Skeletal muscle satellite cell (primary cell): Measurements from ENCODE around the gene DTX3.

Experiments used
- H3K27me3 ChIP-seq: 2 replicates; pipeline ENCODE4 v1.7.0; 2013; ENCODE audit warnings: low read length; ENCODE audit not compliant: control insufficient read depth, insufficient read depth
- H3K36me3 ChIP-seq: 2 replicates; pipeline ENCODE4 v1.7.0; 2013; ENCODE audit warnings: mild to moderate bottlenecking, control low read depth, low read length; ENCODE audit not compliant: insufficient read depth
- H3K4me1 ChIP-seq: 2 replicates; pipeline ENCODE4 v1.7.0; 2013; ENCODE audit warnings: low read length; ENCODE audit not compliant: control insufficient read depth, insufficient read depth
- H3K4me2 ChIP-seq: 2 replicates; pipeline ENCODE4 v1.7.0; 2013; ENCODE audit warnings: mild to moderate bottlenecking, low read length
- H3K4me3 ChIP-seq: 2 replicates; pipeline ENCODE4 v1.7.0; 2013; ENCODE audit warnings: low read length
- H3K9ac ChIP-seq: 2 replicates; pipeline ENCODE4 v1.7.0; 2013; ENCODE audit warnings: mild to moderate bottlenecking, low read depth, low read length, moderate library complexity
- H3K9me3 ChIP-seq: replicated peaks from 2 replicates; pipeline ENCODE4 v1.7.0; 2013; ENCODE audit warnings: mild to moderate bottlenecking, control low read depth, low read length

Gene DTX3

DNA sequence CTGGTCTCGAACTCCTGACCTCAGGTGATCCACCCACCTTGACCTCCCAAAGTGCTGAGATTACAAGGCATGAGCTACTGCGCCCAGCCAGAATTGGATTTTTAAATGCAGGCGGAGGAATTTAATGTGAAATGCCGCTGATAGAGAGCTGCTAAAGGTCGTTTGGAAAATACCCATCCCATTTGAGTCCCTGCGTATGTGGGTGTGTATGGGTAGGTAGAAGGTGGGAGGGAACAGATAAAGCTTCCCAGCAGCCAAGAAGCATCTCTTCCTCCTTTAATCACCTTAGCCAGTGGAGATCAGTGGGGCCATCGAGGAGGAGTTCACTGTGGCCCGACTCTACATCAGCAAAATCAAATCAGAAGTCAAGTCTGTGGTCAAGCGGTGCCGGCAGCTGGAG, 29.8 kb upstream of the DTX3 start:
- Histone ChIP-seq H3K4me2 (no peak overlapping the region), H3K4me3 (no peak overlapping the region), H3K9ac (no peak overlapping the region), H3K9me3 (no peaks in the 10 kb centered on the region), H3K4me1 (no peaks in the 10 kb centered on the region), H3K36me3 (no peaks in the 10 kb centered on the region), H3K27me3 (peaks cover 46% of the 10 kb centered on the region)

DNA sequence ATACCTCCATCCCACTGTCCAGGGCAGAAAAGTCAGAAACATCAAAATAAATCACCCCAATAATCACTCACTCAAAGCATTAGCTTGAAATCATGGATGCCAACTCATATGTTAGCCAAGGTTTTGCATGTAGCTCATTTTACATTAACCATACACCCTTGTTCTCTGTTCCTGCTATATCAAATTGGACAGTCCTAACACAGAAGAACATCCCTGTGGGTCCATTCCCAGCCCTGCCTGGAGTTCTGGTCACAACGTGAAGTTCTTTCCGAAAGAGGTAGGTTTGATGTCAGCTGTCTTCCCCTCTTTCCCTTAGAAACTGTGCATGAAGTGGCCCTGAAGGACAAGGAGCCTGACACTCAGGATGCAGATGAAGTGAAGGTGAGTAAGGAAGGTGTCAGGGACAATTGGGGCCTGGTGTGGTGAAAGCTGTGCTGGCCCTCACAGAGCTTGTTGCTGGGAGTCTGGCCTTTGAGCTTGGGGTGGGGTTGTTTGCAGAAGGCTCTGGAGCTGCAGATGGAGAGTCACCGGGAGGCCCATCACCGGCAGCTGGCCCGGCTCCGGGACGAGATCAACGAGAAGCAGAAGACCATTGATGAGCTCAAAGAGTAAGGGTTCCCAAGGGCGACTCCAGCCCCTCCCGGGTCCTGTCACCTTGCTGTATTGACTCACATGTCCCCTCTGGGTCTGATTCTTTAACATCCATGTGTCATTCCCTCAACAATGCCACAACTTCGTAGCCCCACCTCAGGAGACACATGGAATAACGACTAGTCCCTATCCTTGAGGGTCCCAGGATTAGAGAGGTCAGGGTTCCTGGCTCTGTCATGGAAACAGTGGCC, 28.6 kb upstream of the DTX3 start:
- peaks cover 47% of the 10 kb centered on the region for H3K27me3 ChIP-seq

DNA sequence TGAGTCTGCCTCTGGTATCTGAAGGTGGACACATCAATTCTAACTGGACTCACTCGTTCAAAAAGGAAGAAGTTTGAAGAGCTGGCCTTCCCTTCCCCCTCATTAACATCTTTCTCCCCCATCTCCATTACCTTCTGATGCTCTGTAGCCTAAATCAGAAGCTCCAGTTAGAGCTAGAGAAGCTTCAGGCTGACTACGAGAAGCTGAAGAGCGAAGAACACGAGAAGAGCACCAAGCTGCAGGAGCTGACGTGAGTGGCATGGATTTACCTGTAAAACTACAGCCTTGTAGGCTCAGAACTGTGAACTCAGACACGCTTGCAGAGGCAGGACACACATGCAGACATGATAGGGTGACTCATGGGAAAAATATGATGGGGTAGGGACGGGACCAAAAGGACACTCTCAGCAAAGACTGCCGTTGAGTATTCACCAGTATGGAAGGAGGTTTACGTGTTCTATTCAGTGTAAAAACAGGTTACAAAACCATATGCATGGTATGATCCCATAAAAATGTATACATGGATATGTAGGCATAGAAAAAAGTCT, 27.9 kb upstream of the DTX3 start:
- H3K4me3 ChIP-seq: no peak overlapping the region
- no peaks in the 10 kb centered on the region for H3K9me3 ChIP-seq
- H3K27me3 ChIP-seq: peaks cover 47% of the 10 kb centered on the region
- no peak overlapping the region for H3K4me2 ChIP-seq
- no peaks in the 10 kb centered on the region for H3K36me3 ChIP-seq
- no peaks in the 10 kb centered on the region for H3K4me1 ChIP-seq
- H3K9ac ChIP-seq: no peak overlapping the region

More for the DNA sequence above, 28.6 kb upstream of the DTX3 start:
- no peaks in the 10 kb centered on the region for H3K4me1 ChIP-seq
- no peak overlapping the region for H3K4me3 ChIP-seq
- no peak overlapping the region for H3K9ac ChIP-seq
- H3K9me3 ChIP-seq: no peaks in the 10 kb centered on the region
- no peaks in the 10 kb centered on the region for H3K36me3 ChIP-seq
- H3K4me2 ChIP-seq: no peak overlapping the region

DNA sequence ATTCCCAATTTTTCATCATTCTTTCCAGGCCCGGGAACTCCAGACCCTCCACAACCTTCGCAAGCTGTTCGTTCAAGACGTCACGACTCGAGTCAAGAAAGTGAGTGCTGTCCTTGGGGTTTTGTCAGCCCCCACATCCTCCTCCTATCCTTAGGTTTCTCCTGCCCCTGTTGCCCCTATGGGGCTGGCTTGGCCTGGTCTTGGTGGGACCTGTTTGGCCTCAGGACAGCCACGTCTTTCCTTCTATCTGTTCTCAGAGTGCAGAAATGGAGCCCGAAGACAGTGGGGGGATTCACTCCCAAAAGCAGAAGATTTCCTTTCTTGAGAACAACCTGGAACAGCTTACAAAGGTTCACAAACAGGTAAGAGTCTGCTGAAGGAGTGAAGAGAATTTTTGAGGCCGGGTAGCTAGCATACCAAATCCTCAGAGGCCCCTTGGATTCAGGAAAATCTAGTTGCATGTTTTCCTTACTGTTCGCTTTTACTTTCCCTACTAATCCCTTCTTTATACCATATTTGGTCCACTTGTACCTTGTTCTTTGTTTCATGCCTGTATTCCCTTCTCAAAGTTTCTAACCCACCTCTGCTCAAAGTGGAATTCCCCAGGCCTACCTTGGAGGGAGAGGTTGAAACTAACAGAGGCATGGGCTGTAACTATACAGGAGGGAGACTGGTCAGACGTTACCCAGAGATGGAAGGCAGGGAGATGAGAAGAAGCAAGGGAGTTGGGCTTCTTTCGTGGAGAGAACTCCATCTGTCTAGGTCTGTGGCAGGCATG, 26.5 kb upstream of the DTX3 start:
- Histone ChIP-seq H3K4me2 (no peak overlapping the region), H3K27me3 (peaks cover 44% of the 10 kb centered on the region), H3K9me3 (no peaks in the 10 kb centered on the region), H3K36me3 (no peaks in the 10 kb centered on the region), H3K4me3 (no peak overlapping the region), H3K4me1 (no peaks in the 10 kb centered on the region), H3K9ac (no peak overlapping the region)

DNA sequence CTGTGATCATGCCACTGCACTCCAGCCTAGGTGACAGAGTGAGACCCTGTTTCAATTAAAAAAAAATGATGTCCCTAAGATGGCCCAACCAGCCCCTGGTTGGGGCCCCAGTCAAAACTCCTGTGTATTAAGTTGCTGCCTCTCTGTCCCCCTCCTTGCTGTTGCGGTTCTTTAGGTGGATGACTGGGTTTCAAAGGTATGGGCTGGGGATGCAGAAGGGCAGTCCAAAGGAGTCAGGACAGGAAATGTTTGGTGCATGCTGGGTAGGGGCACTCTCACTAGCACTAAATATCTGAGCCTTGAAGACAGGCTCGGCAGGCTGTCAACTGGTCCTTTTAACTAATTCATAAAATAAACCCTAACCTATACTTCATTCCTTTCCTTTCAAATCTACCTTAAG, 25.6 kb upstream of the DTX3 start:
- Histone ChIP-seq H3K4me2 (no peak overlapping the region), H3K4me1 (no peaks in the 10 kb centered on the region), H3K9ac (no peak overlapping the region), H3K9me3 (no peaks in the 10 kb centered on the region), H3K4me3 (no peak overlapping the region), H3K27me3 (peaks cover 48% of the 10 kb centered on the region), H3K36me3 (no peaks in the 10 kb centered on the region)

DNA sequence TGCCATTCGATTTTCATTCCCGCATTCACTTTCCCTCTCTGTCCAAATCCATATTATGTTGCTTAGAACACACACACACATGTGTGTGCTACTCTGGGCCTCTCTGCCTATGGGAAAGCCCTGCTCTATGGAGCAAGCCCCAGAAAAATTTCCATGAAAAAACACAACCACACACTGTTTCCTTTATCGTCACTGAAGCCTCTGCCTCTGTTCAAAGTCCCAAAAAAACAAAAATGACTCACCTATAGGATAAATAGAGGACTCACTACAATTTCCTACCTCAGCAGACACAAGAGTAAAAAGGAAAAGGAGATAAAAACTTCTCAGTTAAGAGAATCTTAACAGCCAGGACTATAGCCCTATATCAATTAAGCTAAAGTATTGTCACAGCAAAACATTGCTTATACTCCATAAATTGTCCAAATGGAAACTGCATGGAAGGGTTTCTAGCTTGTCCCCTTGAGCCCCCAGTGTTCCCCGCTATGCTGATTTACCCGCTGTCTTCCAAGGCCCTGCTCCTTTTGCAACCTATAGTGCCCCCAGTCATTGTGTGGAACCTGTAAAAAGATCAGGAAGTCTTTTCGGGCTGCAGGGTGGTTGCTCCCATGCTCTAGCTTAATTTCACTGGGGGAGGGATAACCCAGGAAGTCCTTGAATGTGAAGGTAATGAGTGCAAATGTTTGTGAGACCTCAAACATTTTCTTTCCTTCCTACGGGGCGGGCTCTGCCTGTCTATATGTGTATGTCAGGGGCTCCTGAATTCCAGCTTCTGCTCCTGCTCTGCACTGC, 24.8 kb upstream of the DTX3 start:
- no peak overlapping the region for H3K4me3 ChIP-seq
- H3K4me2 ChIP-seq: no peak overlapping the region
- H3K9me3 ChIP-seq: no peaks in the 10 kb centered on the region
- no peak overlapping the region for H3K9ac ChIP-seq
- H3K36me3 ChIP-seq: no peaks in the 10 kb centered on the region
- H3K27me3 ChIP-seq: peaks cover 54% of the 10 kb centered on the region
- no peaks in the 10 kb centered on the region for H3K4me1 ChIP-seq

DNA sequence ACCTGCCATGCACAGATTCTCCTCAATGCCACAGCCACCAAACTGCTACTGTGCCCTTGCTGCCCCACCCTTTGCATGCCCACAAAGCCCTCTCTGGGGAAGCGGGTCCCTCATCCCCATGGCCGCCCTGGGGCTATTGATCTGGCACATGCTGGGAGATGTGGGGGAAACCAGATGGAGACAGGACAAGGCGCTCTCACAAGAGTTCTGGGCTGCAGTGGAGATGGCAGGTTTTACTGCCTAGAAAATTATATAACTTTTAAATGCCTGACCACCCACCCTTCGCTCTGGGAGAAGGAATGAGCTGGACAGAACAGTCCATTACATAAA, 24.2 kb upstream of the DTX3 start:
- H3K4me3 ChIP-seq: no peak overlapping the region
- H3K4me2 ChIP-seq: no peak overlapping the region
- no peaks in the 10 kb centered on the region for H3K36me3 ChIP-seq
- no peaks in the 10 kb centered on the region for H3K9me3 ChIP-seq
- H3K9ac ChIP-seq: no peak overlapping the region
- no peaks in the 10 kb centered on the region for H3K4me1 ChIP-seq
- peaks cover 56% of the 10 kb centered on the region for H3K27me3 ChIP-seq

DNA sequence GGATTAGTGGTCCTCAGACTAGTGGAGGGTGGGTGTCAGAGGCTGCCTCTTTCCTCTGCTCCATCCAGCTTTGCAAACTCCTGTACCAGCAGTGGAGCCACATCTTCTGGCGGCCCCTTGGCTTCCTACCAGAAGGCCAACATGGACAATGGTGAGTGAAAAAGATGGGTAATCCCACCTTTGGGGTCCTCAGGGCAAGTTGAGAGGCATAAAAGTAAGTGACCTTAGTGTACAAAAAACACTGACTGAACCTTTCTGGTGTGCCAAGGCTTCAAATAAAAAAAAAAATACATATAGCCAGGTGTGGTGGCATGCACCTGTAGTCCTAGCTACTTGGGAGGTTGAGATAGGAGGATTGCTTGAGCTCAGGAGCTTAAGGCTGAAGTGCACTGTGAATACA, 22.8 kb upstream of the DTX3 start:
- H3K9me3 ChIP-seq: no peaks in the 10 kb centered on the region
- H3K4me1 ChIP-seq: no peaks in the 10 kb centered on the region
- no peak overlapping the region for H3K9ac ChIP-seq
- H3K4me3 ChIP-seq: no peak overlapping the region
- H3K27me3 ChIP-seq: peaks cover 55% of the 10 kb centered on the region
- no peaks in the 10 kb centered on the region for H3K36me3 ChIP-seq
- H3K4me2 ChIP-seq: no peak overlapping the region

DNA sequence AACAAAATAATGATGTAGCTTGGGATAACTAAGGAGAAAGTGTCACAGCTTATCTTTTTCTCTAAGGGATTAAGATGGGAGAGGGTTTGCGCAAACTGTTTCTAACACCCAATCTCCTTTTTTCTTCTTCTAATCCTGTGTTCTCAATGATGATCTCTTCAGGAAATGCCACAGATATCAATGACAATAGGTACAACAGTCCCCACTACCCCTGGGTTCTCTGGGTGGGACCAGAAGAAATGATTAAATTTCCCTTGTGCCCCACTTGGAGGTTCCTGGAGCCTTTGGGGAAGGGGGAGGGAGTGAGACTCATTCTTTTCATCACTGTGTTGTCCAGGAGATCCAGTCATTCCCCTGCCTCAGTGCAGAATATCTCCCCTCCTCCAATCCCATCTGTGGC, 22.2 kb upstream of the DTX3 start:
- peaks cover 58% of the 10 kb centered on the region for H3K27me3 ChIP-seq
- no peak overlapping the region for H3K4me2 ChIP-seq
- H3K36me3 ChIP-seq: no peaks in the 10 kb centered on the region
- H3K4me1 ChIP-seq: no peaks in the 10 kb centered on the region
- no peaks in the 10 kb centered on the region for H3K9me3 ChIP-seq
- H3K4me3 ChIP-seq: no peak overlapping the region
- no peak overlapping the region for H3K9ac ChIP-seq

DNA sequence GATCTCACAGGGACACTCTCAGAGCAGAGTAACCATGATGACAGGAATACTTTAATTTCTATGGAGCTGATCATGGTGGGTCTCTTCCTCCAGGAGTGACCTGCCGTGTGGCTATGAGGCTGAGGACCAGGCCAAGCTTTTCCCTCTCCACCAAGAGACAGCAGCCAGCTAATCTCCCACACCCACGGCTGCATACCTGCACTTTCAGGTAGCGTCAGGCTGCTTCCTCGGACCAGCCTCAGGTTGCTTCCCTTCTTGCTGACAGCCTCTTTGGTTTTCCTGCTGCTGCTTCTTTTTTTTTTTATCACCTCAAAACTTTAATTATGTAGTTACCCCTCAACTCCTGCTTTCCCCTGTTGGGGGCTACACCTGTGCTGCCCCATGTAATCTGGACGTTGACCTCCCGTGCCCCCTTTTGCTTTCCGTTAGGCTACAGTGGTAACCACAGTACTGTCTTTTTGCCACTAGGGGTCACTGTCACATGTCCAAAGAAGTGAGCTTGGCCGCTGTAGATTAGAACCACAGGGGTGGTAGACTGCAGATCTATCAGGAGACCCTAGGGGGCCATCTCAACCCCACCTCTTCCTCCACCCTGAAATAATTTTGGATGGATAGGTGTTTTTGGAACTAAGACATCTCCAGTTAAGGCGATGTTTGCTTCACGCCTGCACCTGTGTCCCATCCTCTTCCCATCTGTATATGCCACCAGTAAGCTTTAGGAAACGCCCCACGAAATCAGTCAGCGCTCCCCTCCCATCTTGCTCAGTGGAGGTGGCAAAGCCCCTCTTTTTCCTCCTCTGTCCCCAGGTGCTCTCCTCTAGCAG, 21.4 kb upstream of the DTX3 start:
- no peak overlapping the region for H3K9ac ChIP-seq
- no peaks in the 10 kb centered on the region for H3K36me3 ChIP-seq
- H3K4me3 ChIP-seq: no peak overlapping the region
- H3K4me1 ChIP-seq: no peaks in the 10 kb centered on the region
- no peak overlapping the region for H3K4me2 ChIP-seq
- H3K27me3 ChIP-seq: peaks cover 58% of the 10 kb centered on the region
- H3K9me3 ChIP-seq: no peaks in the 10 kb centered on the region
